Effector memory CD8-positive, alpha-beta T cell (primary cell): ENCODE data around the gene IQCF2.
A peak's percentile ranks its signal among the peaks of the same experiment; 100 is the strongest.
"Not testable (repeated sequence)": the region's sequence is repeated elsewhere in the genome, so short reads cannot be mapped to it uniquely, and the experiment has no call there.

ENCODE experiments used
- ATAC-seq: fragments of 150-1000 bp; cut with Tn5 transposase; replicated peaks from 2 replicates; pipeline ENCODE4 v1.10.0; 2021; ENCODE audit warnings: mild to moderate bottlenecking, moderate library complexity
- DNase-seq, 3 experiments: peaks; one replicate each; pipeline ENCODE4 v3.0.0; 2021
- H3K27ac Mint-ChIP-seq, 2 donors: one replicate each; pipeline ENCODE4 v1.8.0; 2022; ENCODE audit warnings: mild to moderate bottlenecking in 2 of 2, mixed read lengths in 2 of 2, moderate library complexity in 2 of 2
- H3K27me3 Mint-ChIP-seq, 2 donors: one replicate each; pipeline ENCODE4 v1.8.0; 2022; ENCODE audit warnings: mixed read lengths in 2 of 2
- H3K36me3 Mint-ChIP-seq: one replicate; pipeline ENCODE4 v1.8.0; 2022; ENCODE audit warnings: mild to moderate bottlenecking, moderate library complexity, mixed read lengths; ENCODE audit not compliant: insufficient read depth
- H3K4me1 Mint-ChIP-seq, 2 donors: one replicate each; pipeline ENCODE4 v1.8.0; 2022; ENCODE audit warnings: low read depth in 2 of 2, mixed read lengths in 2 of 2
- H3K4me3 Mint-ChIP-seq, 2 donors: one replicate each; pipeline ENCODE4 v1.8.0; 2022; ENCODE audit warnings: mild to moderate bottlenecking in 2 of 2, mixed read lengths in 2 of 2, moderate library complexity in 2 of 2
- H3K9me3 Mint-ChIP-seq, 2 donors: one replicate each; pipeline ENCODE4 v1.8.0; 2022; ENCODE audit warnings: mixed read lengths in 2 of 2

The IQCF2 gene

GRCh38 chr3:51855411-51855810, 6.0 kb upstream of the IQCF2 start:
- H3K9me3 Mint-ChIP-seq, H3K4me1 Mint-ChIP-seq, H3K4me3 Mint-ChIP-seq, H3K27ac Mint-ChIP-seq, DNase-seq, H3K36me3 Mint-ChIP-seq, ATAC-seq: not testable (repeated sequence)
- peaks cover 23 to 48% of the 10 kb centered on the region in 2 donors for H3K27me3 Mint-ChIP-seq

DNA sequence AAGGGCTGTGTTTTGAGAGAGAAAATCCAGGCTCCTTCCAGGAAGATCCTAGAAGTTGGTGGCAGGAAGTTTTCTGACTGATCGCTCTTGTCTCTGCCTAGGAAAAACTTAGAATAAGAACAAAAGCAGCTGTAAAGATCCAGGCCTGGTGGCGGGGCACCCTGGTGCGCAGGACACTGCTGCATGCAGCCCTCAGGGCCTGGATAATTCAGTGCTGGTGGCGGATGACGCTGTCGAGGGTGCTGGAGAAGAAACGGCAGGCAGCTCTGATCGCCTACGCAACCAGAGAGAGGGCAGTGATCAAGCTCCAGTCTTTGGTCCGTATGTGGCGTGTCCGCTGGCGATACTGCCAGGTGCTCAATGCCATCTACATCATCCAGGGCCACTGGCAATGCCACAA, 1.5 kb downstream of the IQCF2 start:
- Mint-ChIP-seq H3K27me3 (peaks cover 20 to 32% of the 10 kb centered on the region in 2 donors), H3K36me3 (no peaks in the 10 kb centered on the region), H3K27ac (no peak overlapping the region), H3K4me3 (no peak overlapping the region), H3K9me3 (no peaks in the 10 kb centered on the region), H3K4me1 (peaks cover 0 to 3% of the 10 kb centered on the region in 2 donors)
- no peak for DNase-seq
- no peak for ATAC-seq

- H3K9me3 Mint-ChIP-seq, H3K4me1 Mint-ChIP-seq, H3K4me3 Mint-ChIP-seq, ATAC-seq, H3K36me3 Mint-ChIP-seq, H3K27ac Mint-ChIP-seq, DNase-seq: not testable (repeated sequence)
- H3K27me3 Mint-ChIP-seq = peaks cover 32 to 47% of the 10 kb centered on the region in 2 donors
Measured at GRCh38 chr3:51868896-51869295, 7.5 kb downstream of the IQCF2 start.

DNA sequence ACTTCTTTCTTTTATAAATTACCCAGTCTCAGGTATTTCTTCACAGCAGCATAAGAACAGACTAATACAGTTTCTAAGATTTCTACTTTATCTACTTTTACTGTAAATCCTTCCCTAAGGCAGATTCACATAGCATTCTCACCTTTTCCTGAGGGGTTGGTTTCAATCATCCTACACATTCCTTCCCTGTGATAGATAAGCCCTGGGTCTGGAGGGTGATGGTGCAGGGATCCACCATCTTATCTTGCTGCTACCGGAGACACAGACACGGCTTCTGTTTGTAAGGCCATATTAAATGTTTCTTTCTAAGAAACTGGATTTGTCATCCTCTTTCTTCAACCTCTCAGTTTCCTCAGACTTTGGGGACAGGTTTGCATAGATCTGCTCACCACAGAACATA, 7.9 kb downstream of the IQCF2 start:
- Mint-ChIP-seq H3K4me1 (no peaks in the 10 kb centered on the region), H3K4me3 (no peak overlapping the region), H3K27ac (no peak overlapping the region), H3K36me3 (no peaks in the 10 kb centered on the region), H3K27me3 (peaks cover 32 to 49% of the 10 kb centered on the region in 2 donors), H3K9me3 (no peaks in the 10 kb centered on the region)
- ATAC-seq (no peak), DNase-seq (no peak)

DNA sequence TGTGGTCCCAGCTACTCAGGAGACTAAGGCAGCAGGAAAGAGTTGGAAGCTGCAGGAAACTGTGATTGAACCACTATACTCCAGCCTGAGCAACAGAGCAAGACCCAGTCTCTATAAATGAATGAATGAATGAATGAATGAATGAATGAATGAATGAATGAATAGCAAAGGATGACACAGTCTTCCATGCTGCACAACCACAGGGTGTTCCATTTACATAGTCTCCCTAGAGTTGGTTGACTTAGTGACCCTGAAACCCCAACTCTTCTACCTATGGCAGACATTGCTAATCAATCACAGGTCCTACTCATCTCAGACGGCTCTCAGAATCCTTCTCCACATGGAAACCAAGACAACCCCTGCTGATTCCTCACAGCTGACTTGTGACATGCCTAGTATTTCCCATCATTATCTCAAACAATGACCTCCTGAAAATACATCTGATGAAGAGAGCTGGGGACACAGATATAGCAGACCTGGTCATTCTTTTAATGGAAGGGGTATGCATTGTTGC, 11.9 kb downstream of the IQCF2 start:
- Mint-ChIP-seq H3K27me3 (peaks cover 44 to 55% of the 10 kb centered on the region in 2 donors), H3K27ac (no peak overlapping the region), H3K36me3 (no peaks in the 10 kb centered on the region), H3K4me1 (peaks cover 7 to 8% of the 10 kb centered on the region in 2 donors), H3K4me3 (no peak overlapping the region), H3K9me3 (no peaks in the 10 kb centered on the region)
- DNase-seq = no peak
- ATAC-seq = no peak

DNA sequence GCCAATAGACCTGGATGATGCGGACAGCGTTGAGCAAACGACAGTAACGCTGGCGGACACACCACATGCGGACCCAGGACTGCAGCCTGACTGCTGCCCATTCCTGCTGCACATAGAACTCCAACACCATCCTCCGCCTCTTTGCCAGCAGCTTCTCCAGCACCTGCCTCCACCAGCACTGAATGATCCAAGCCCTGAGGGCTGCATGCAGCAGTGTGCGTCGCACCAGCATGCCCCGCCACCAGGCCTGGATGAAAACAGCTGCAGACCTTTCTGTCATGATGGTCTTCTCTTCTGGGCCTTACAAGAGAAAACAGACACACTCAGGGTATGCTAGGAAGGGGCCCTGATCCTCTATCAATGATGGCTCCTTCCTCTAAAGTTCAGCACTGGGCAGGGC, 12.5 kb downstream of the IQCF2 start:
- H3K27me3 Mint-ChIP-seq = peaks cover 44 to 56% of the 10 kb centered on the region in 2 donors
- no peak overlapping the region for H3K4me3 Mint-ChIP-seq
- DNase-seq (no peak), ATAC-seq (no peak)
- no peaks in the 10 kb centered on the region for H3K36me3 Mint-ChIP-seq
- no peak overlapping the region for H3K27ac Mint-ChIP-seq
- peaks cover 7 to 8% of the 10 kb centered on the region in 2 donors for H3K4me1 Mint-ChIP-seq
- H3K9me3 Mint-ChIP-seq = no peaks in the 10 kb centered on the region

- no peak for DNase-seq
- H3K9me3 Mint-ChIP-seq = no peaks in the 10 kb centered on the region
- H3K27ac Mint-ChIP-seq = no peak overlapping the region
- H3K4me3 Mint-ChIP-seq = no peak overlapping the region
- ATAC-seq = no peak
- H3K36me3 Mint-ChIP-seq = no peaks in the 10 kb centered on the region
- H3K4me1 Mint-ChIP-seq = peaks cover 7 to 8% of the 10 kb centered on the region in 2 donors
- H3K27me3 Mint-ChIP-seq = peaks cover 44 to 51% of the 10 kb centered on the region in 2 donors
Measured at GRCh38 chr3:51874411-51874810, 13.0 kb downstream of the IQCF2 start.

DNA sequence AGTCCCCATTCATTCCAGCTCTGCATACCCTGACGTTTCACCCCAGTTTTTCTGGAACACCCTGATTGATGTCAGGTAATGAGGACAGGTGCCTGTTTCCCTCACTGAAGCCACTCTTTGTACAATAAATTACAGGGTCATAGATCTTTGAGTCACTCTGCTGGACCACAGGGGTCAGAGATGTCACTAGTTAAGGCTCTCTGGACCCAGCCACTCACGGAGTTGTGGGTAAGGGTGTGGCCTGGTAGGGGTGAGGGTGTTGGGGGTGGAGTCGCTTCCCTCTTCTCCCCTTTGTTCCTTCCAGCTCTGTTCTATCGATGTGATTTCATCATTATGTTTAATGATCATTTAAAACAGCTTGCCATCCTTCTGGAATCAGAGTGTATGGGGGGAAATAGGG, 13.5 kb downstream of the IQCF2 start:
- peaks cover 45 to 47% of the 10 kb centered on the region in 2 donors for H3K27me3 Mint-ChIP-seq

GRCh38 chr3:51875501-51875900, 14.1 kb downstream of the IQCF2 start, which contains the start of gene IQCF5:
IQCF5 (minus strand) TSS chr3:51875601; CDS start chr3:51875531, 70 bp downstream.
- no peaks in the 10 kb centered on the region for H3K36me3 Mint-ChIP-seq
- DNase-seq (no peak), ATAC-seq (no peak)
- no peak within 1 kb of the TSS for H3K4me3 Mint-ChIP-seq
- no peaks in the 10 kb centered on the region for H3K9me3 Mint-ChIP-seq
- no peak within 1 kb of the TSS for H3K27ac Mint-ChIP-seq
- H3K4me1 Mint-ChIP-seq = peaks cover 7 to 8% of the 10 kb centered on the region in 2 donors
- H3K27me3 Mint-ChIP-seq = peaks cover 47% of the 10 kb centered on the region in 2 donors

More for the DNA sequence above, 13.5 kb downstream of the IQCF2 start:
- H3K4me3 Mint-ChIP-seq = no peak overlapping the region
- H3K27ac Mint-ChIP-seq = no peak overlapping the region
- no peaks in the 10 kb centered on the region for H3K36me3 Mint-ChIP-seq
- H3K4me1 Mint-ChIP-seq = peaks cover 7 to 8% of the 10 kb centered on the region in 2 donors
- ATAC-seq (no peak), DNase-seq (no peak)
- H3K9me3 Mint-ChIP-seq = no peaks in the 10 kb centered on the region

GRCh38 chr3:51876186-51876585, 14.8 kb downstream of the IQCF2 start:
- peaks cover 40 to 43% of the 10 kb centered on the region in 2 donors for H3K27me3 Mint-ChIP-seq
- ATAC-seq (no peak), DNase-seq (no peak)
- H3K4me1 Mint-ChIP-seq = peaks cover 7 to 8% of the 10 kb centered on the region in 2 donors
- H3K4me3 Mint-ChIP-seq = no peak overlapping the region
- no peaks in the 10 kb centered on the region for H3K36me3 Mint-ChIP-seq
- H3K9me3 Mint-ChIP-seq = no peaks in the 10 kb centered on the region
- no peak overlapping the region for H3K27ac Mint-ChIP-seq

- H3K27ac Mint-ChIP-seq = no peak overlapping the region
- no peak for ATAC-seq
- H3K27me3 Mint-ChIP-seq = peaks cover 51 to 53% of the 10 kb centered on the region in 2 donors
- no peaks in the 10 kb centered on the region for H3K9me3 Mint-ChIP-seq
- peaks cover 3% of the 10 kb centered on the region in 2 donors for H3K4me1 Mint-ChIP-seq
- H3K36me3 Mint-ChIP-seq = peaks cover 2% of the 10 kb centered on the region
- H3K4me3 Mint-ChIP-seq = no peak overlapping the region
- DNase-seq = no peak
Measured at GRCh38 chr3:51879937-51880336, 18.5 kb downstream of the IQCF2 start.

- no peak for DNase-seq
- Mint-ChIP-seq H3K4me1 (no peaks in the 10 kb centered on the region), H3K9me3 (no peaks in the 10 kb centered on the region), H3K36me3 (peaks cover 2% of the 10 kb centered on the region), H3K4me3 (no peak overlapping the region), H3K27me3 (peaks cover 24 to 36% of the 10 kb centered on the region in 2 donors), H3K27ac (no peak overlapping the region)
- ATAC-seq = no peak
Measured at GRCh38 chr3:51886447-51886846, 25.0 kb downstream of the IQCF2 start.

GRCh38 chr3:51887620-51888019, 26.2 kb downstream of the IQCF2 start:
- DNase-seq (no peak), ATAC-seq (no peak)
- H3K36me3 Mint-ChIP-seq = no peaks in the 10 kb centered on the region
- peaks cover 0 to 1% of the 10 kb centered on the region in 2 donors for H3K4me1 Mint-ChIP-seq
- peak overlapping the region in 1 of 2 donors; percentile 21 for H3K27ac Mint-ChIP-seq
- no peak overlapping the region for H3K4me3 Mint-ChIP-seq
- peaks cover 30 to 35% of the 10 kb centered on the region in 2 donors for H3K27me3 Mint-ChIP-seq
- H3K9me3 Mint-ChIP-seq = no peaks in the 10 kb centered on the region

- H3K27ac Mint-ChIP-seq = peak overlapping the region in 1 of 2 donors; percentile 21
- no peaks in the 10 kb centered on the region for H3K36me3 Mint-ChIP-seq
- no peak overlapping the region for H3K4me3 Mint-ChIP-seq
- no peaks in the 10 kb centered on the region for H3K9me3 Mint-ChIP-seq
- DNase-seq = no peak
- peaks cover 33 to 38% of the 10 kb centered on the region in 2 donors for H3K27me3 Mint-ChIP-seq
- ATAC-seq = no peak
- H3K4me1 Mint-ChIP-seq = peaks cover 0 to 1% of the 10 kb centered on the region in 2 donors
Measured at GRCh38 chr3:51888463-51889105, 27.2 kb downstream of the IQCF2 start.
